ENCODE data around the gene AQP6.

GRCh38 chr12:50024227-50024626 lies 51.5 kb downstream of the AQP6 start:
- TF ChIP-seq EP300 (IDR thresholded peaks at IDR 0.05) (no peak), POLR2AphosphoS5 (IDR thresholded peaks at IDR 0.05) (no peak)
